ENCODE data around the gene HNRNPCL1.

The HNRNPCL1 gene

DNA sequence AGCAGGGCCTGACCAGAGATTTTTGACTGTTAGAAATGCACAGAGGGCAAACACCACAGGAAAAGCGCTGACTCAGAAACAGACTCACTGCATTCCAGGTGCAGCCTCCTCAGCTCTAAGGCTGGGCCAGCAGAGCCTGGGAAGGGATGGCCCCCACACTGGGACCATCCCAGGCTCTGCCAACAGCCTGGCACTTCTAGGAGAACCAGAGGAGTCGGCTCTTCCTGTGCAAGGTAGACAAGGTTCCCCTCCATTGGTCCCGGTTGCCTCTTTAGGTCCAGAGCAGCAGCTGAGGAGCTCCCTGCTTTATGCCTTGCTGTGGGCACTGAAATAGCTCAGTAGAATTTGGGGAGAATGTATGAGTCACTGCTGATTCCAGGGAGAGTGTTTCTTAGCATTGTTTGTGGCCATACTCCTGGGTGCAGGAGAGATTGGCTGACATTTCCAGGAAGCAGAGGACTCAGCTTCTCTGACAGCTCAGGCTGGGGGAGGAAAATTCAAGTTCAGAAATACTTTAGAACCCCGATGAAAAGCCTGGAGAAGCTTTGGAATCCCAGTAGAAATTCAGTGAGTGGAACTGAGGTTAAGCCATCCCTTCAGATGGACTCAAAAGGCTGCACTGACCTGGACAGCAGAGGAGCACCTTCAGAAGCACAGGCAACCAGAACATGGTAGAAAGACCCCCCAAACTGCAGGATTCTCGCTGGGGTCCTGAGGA, 37.7 kb downstream of the HNRNPCL1 start:
- no peaks in the 10 kb centered on the region for H3K4me1 ChIP-seq
- H3K4me3 ChIP-seq = no peak overlapping the region
- no peak overlapping the region for H3K4me2 ChIP-seq
- H3K9ac ChIP-seq = no peak overlapping the region
- H3K9me3 ChIP-seq = no peaks in the 10 kb centered on the region
- H3K27me3 ChIP-seq = no peaks in the 10 kb centered on the region
- H3K36me3 ChIP-seq = no peaks in the 10 kb centered on the region
- no peak for TF ChIP-seq Cebpa-rat (IDR thresholded peaks at IDR 0.05)
- H4K20me1 ChIP-seq = no peaks in the 10 kb centered on the region
- no peak overlapping the region for H3K27ac ChIP-seq

DNA sequence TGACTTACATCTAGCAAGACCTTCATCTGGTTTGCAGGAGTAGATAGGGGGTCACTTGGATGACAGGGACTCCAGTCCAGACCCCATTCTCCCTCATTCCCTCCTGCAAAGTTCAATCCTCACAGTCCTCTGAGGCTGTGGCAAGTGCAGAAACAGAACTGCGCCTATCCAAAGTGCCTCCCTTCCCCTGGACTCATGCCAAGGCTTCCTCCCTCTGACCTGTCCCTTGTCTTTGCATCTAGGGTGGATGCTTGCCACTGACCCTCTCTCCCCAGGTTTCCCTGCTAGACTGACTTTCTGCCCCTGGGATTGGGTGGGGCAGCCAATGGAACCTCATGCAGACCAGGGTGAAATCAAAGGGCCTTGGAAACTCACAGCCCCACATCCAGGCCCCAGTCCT, 38.6 kb downstream of the HNRNPCL1 start:
- TF ChIP-seq Cebpa-rat (IDR thresholded peaks at IDR 0.05) = no peak
- Histone ChIP-seq H3K4me2 (no peak overlapping the region), H3K4me1 (no peaks in the 10 kb centered on the region), H3K9me3 (0 out of 2 replicates have a peak, but pooled peaks cover 2% of the 10 kb centered on the region), H4K20me1 (no peaks in the 10 kb centered on the region), H3K36me3 (no peaks in the 10 kb centered on the region), H3K27ac (no peak overlapping the region), H3K9ac (no peak overlapping the region), H3K4me3 (no peak overlapping the region), H3K27me3 (no peaks in the 10 kb centered on the region)

DNA sequence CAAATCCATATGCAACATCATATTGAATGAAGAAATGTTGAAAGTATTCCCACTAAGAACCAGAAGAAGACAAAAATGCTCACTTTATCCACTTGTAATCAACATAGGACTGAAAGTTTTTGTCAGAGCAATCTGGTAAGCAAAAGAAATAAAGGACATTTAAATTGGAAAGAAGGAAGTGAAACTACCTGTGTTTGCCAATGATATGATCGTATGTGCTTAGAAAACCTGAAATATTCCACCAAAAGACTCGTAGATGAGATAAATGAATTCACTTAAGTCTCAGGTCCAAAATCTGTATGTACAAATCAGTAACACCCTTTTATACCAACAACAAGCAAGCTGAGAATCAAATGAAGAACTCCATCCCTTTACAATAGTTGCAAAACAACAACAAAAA, 48.8 kb downstream of the HNRNPCL1 start:
- no peak overlapping the region for H3K4me2 ChIP-seq
- no peak overlapping the region for H3K9ac ChIP-seq
- no peaks in the 10 kb centered on the region for H3K4me1 ChIP-seq
- H3K9me3 ChIP-seq = 0 out of 2 replicates have a peak, but pooled peaks cover 3% of the 10 kb centered on the region
- TF ChIP-seq Cebpa-rat (IDR thresholded peaks at IDR 0.05) = no peak
- no peak overlapping the region for H3K27ac ChIP-seq
- H4K20me1 ChIP-seq = no peaks in the 10 kb centered on the region
- no peaks in the 10 kb centered on the region for H3K36me3 ChIP-seq
- no peaks in the 10 kb centered on the region for H3K27me3 ChIP-seq
- no peak overlapping the region for H3K4me3 ChIP-seq

GRCh38 chr1:12798911-12799310, 49.6 kb downstream of the HNRNPCL1 start:
- Histone ChIP-seq H3K4me3 (no peak overlapping the region), H4K20me1 (no peaks in the 10 kb centered on the region), H3K9me3 (no peaks in the 10 kb centered on the region), H3K36me3 (no peaks in the 10 kb centered on the region), H3K27ac (no peak overlapping the region), H3K27me3 (no peaks in the 10 kb centered on the region), H3K9ac (no peak overlapping the region), H3K4me1 (no peaks in the 10 kb centered on the region), H3K4me2 (no peak overlapping the region)
- no peak for TF ChIP-seq Cebpa-rat (IDR thresholded peaks at IDR 0.05)

Data from BLaER1 (cell line).